Stimulated activated CD4-positive, alpha-beta T cell treated with anti-CD3 and anti-CD28 coated beads, Interleukin-12 subunit alpha, Interleukin-12 subunit beta, amount 100 ng/mL, for 4 hours (primary cell): ENCODE measurements around the gene SRRM4.

Source experiments
- DNase-seq: peaks from one replicate; pipeline ENCODE4 v3.0.0-alpha.2; 2020

SRRM4 gene

DNA sequence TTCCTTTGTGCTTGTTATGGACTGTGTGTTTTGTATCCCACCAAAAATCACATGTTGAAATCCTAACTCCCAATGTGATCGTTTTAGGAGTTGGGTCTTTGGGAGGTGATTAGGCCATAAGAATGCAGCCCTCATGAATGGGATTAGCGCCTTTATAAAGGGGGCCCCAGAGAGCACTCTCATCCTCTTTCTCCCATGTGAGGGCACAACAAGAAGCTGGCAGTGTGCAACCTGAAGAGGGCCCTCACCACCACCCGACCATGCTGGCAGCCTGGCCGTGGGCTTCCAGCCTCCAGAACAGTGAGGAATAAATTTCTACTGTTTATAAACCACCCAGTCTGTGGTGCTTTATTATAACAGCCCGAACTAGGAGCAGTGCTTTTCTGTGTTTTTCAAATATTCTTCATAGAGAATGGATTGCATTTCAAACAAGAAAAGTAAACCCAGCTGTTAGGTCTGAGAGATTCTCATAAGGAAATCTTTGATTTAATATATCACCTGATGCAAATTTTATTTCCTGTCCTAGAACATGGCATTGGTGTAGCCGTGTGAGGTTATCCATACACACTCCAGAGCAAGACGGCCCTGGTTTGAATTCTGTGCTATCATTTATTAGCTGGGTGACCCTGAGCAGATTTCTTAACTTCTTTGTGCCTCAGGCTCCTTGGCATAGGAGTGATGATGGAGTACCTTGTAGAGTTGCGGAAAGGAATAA is 225.2 kb downstream of the SRRM4 start:
- no peak for DNase-seq

DNA sequence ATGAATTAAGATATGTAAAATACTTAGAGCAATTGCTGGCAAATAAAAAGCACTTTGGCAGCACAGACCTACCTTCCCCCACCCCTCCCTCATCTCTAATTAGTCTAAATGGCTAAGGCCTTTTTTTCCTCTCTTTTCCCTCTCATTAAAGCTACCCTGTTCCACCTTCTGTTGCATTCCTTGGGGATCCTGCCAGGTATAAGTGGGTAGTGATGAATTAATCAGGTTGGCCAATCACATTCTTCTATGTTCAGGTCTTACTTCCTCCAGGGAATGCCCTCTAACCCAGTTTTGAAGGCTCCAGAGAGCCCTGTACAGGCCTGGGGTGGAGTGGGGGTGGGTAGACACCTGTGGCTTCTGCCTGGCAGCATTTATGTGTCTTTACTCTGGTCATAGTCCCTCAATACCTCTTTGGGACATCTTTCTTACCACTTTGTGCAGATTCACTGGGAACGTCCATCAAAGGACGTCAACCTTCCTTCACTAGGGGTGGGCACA is 225.8 kb downstream of the SRRM4 start:
- DNase-seq: no peak

DNA sequence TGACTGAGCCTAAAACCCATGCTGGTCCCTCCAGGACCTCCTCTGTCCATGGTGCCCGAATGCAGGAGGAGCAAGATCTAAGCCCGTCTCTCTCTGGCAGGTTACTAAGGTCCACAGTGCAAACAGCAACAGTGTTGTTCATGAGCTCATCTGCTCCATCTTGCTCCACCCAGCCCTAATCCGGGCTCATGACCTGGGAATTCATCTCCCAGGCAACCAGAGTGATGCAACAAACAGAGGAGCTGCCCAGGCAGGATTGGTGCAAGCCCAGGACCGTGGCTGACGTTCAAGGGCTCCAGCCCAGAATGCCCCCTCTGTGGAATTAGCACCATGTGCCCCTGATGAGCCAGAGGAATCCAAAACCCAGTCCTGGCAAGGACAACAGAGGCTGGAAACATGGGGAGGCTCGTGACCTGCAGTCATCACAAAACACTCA is 227.3 kb downstream of the SRRM4 start:
- DNase-seq: no peak

DNA sequence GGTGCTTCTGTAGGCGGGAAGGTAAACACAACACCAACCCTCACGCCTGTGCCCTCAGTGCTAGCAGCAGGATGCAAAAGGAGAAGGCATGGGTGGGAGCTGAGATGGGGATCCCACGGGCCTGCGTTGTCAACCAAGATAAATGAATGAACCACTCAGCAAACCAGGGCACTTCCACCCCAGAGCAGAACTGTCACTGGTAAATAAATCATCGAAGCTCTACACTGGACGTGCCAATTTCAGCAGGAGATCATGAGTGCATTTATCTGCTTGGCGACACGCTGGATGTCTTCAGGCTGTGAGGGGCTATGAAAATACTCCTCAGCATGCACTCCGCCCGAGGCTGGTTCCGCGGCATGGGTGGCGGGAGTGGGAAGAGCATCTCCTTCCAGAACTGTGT is 230.5 kb downstream of the SRRM4 start:
- no peak for DNase-seq
